ENCODE data around the gene ALG2. TPM values are rescaled to one million over a fixed set of nuclear protein-coding genes. Genes with fewer than 3 reads are reported as not detected.
"Not testable (repeated sequence)": the region's sequence is repeated elsewhere in the genome, so short reads cannot be mapped to it uniquely, and the experiment has no call there.

ALG2 gene
- total RNA-seq, 1 donor from 2014 or later, result 12.2 TPM

- ATAC-seq, result not testable (repeated sequence)
Measured at GRCh38 chr9:99237849-99238248, 16.1 kb upstream of the ALG2 start.

GRCh38 chr9:99237356-99237755 lies 15.6 kb upstream of the ALG2 start:
- no peak for ATAC-seq

- ATAC-seq, result peak; percentile 44
Measured at GRCh38 chr9:99235926-99236634, 14.3 kb upstream of the ALG2 start.

GRCh38 chr9:99235069-99235468 lies 13.3 kb upstream of the ALG2 start:
- ATAC-seq, result no peak

- ATAC-seq, result no peak
Measured at GRCh38 chr9:99234618-99235017, 12.9 kb upstream of the ALG2 start.

GRCh38 chr9:99231711-99232110 lies 10.0 kb upstream of the ALG2 start:
- no peak for ATAC-seq

- no peak for ATAC-seq
Measured at GRCh38 chr9:99230206-99230605, 8.5 kb upstream of the ALG2 start.

- no peak for ATAC-seq
Measured at GRCh38 chr9:99226054-99226453, 4.3 kb upstream of the ALG2 start.

GRCh38 chr9:99224445-99224844 lies 2.7 kb upstream of the ALG2 start:
- ATAC-seq, result no peak

- ATAC-seq, result no peak
Measured at GRCh38 chr9:99222416-99223270, 901 bp upstream of the ALG2 start.

- peak; percentile 5 for ATAC-seq
Measured at GRCh38 chr9:99221266-99221620, 499 bp downstream of the ALG2 start.

GRCh38 chr9:99220011-99220410 lies 1.7 kb downstream of the ALG2 start:
- ATAC-seq, result no peak

GRCh38 chr9:99216073-99216472 lies 5.7 kb downstream of the ALG2 start:
- no peak for ATAC-seq

GRCh38 chr9:99213197-99213596 lies 8.5 kb downstream of the ALG2 start:
- ATAC-seq, result no peak

GRCh38 chr9:99211746-99212145 lies 10.0 kb downstream of the ALG2 start:
- ATAC-seq, result no peak

- ATAC-seq, result no peak
Measured at GRCh38 chr9:99210572-99210971, 11.2 kb downstream of the ALG2 start.

- ATAC-seq, result no peak
Measured at GRCh38 chr9:99201603-99202002, 20.1 kb downstream of the ALG2 start.

GRCh38 chr9:99199938-99200539 lies 21.7 kb downstream of the ALG2 start:
- ATAC-seq, result no peak

GRCh38 chr9:99197987-99198386 lies 23.8 kb downstream of the ALG2 start:
- ATAC-seq, result no peak

- ATAC-seq, result no peak
Measured at GRCh38 chr9:99197124-99197630, 24.6 kb downstream of the ALG2 start.

- not testable (repeated sequence) for ATAC-seq
Measured at GRCh38 chr9:99196484-99196883, 25.3 kb downstream of the ALG2 start.

- ATAC-seq, result no peak
Measured at GRCh38 chr9:99193466-99193821, 28.3 kb downstream of the ALG2 start.

- no peak for ATAC-seq
Measured at GRCh38 chr9:99192786-99193465, 28.8 kb downstream of the ALG2 start.
